ENCODE data around the gene MINDY4.

The MINDY4 gene

DNA sequence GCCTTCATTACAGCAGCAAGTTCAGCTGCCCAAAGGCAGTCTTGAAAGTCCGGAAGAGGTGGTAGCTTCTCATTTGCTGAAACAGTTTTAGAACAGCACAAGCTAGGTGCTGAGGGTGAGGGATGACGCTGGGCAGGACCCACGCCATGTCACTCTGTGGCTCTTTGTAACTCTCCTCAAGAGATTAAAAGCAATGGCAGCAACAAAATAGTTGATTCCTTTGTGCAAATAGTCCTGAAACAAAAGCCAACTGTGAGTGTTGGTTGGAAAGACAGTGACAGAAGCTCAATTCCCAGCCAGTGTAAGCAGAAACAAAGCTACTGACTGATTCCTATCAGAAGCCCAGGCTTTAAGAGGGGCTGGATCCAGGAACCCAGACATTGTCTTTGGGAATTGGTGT is 92.9 kb downstream of the MINDY4 start:
- Histone ChIP-seq H3K27me3 (replicated peaks) (no peaks in the 10 kb centered on the region), H3K27ac (no peak overlapping the region), H3K4me3 (ENCODE audit: low read depth, low read length) (no peak overlapping the region), H3K36me3 (replicated peaks) (no peaks in the 10 kb centered on the region)
- no peak for DNase-seq
- in situ Hi-C loops (cut with HindIII; ENCODE audit: low pct_ligation_motif_present, low sequenced_read_pairs) = no loop called here
- TF ChIP-seq, protein P1, sequence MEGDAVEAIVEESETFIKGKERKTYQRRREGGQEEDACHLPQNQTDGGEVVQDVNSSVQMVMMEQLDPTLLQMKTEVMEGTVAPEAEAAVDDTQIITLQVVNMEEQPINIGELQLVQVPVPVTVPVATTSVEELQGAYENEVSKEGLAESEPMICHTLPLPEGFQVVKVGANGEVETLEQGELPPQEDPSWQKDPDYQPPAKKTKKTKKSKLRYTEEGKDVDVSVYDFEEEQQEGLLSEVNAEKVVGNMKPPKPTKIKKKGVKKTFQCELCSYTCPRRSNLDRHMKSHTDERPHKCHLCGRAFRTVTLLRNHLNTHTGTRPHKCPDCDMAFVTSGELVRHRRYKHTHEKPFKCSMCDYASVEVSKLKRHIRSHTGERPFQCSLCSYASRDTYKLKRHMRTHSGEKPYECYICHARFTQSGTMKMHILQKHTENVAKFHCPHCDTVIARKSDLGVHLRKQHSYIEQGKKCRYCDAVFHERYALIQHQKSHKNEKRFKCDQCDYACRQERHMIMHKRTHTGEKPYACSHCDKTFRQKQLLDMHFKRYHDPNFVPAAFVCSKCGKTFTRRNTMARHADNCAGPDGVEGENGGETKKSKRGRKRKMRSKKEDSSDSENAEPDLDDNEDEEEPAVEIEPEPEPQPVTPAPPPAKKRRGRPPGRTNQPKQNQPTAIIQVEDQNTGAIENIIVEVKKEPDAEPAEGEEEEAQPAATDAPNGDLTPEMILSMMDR (IDR thresholded peaks at IDR 0.05; ENCODE audit: low read depth, low read length, missing control alignments) = no peak

DNA sequence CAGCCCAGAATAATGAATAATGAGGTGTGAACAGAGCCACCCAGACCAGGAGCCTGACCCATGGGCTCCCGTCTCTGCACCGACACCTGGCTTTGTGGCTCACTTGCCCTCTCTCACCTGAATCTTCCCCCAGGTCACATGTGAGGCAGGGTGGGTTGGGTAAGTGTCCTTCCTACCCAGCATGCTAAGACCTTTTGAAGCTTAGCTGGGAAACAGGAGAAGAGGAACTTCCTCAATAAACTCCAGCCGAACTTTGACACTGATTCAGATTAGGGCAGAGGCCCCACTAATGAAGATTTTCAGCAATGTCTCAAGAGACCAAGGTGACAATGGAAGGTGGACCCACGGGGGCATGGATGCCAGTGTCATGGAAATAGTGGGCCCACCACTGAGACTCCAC is 93.9 kb downstream of the MINDY4 start:
- in situ Hi-C loops (cut with HindIII; ENCODE audit: low pct_ligation_motif_present, low sequenced_read_pairs) = no loop called here
- no peak overlapping the region for H3K4me3 ChIP-seq (ENCODE audit: low read depth, low read length)
- no peaks in the 10 kb centered on the region for H3K36me3 ChIP-seq (replicated peaks)
- DNase-seq = no peak
- H3K27ac ChIP-seq = no peak overlapping the region
- H3K27me3 ChIP-seq (replicated peaks) = no peaks in the 10 kb centered on the region
- TF ChIP-seq, protein P1 (IDR thresholded peaks at IDR 0.05; ENCODE audit: low read depth, low read length, missing control alignments) = no peak

DNA sequence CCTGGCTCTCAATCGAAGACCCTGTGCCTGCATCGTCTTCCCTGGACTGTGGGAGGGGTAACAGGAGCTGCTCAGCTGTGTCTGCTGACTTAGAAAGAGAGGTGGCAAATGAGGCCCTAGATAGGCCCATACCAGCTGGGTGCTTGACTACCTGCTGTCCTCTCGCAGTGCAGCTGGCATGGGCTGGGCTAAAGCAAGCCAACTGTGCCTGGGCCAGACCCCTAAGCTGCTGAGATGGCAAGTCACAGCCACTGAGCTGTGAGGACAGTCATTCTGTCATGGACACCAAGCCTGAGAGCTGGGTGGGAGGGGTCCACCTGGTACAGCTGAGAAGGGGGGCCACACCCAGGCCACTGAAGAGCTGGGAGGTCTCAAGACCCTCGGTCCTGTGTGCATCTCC is 94.6 kb downstream of the MINDY4 start:
- no peak overlapping the region for H3K4me3 ChIP-seq (ENCODE audit: low read depth, low read length)

DNA sequence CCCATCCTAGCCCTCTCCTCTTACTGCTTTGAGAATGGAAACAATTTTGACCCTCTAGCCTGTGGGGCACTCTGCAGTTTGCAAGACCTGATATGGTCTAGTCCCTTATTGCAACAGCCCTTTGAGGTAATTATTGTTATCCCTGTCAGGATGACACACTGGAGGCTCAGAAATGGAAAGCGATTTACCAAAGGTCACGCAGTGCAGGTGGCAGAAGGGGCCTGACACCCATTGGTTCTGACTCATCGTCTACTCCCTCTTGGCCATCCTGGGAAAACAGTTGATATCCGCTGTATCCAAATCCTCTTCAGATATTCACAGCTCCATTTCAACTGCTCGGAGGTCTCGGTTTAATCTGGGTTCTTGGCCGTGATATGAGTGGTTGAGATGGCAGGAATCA is 95.7 kb downstream of the MINDY4 start:
- in situ Hi-C loops (cut with HindIII; ENCODE audit: low pct_ligation_motif_present, low sequenced_read_pairs) = no loop called here
- no peak overlapping the region for H3K27ac ChIP-seq
- no peak for DNase-seq
- H3K4me3 ChIP-seq (ENCODE audit: low read depth, low read length) = no peak overlapping the region
- TF ChIP-seq, protein P1 (IDR thresholded peaks at IDR 0.05; ENCODE audit: low read depth, low read length, missing control alignments) = no peak
- no peaks in the 10 kb centered on the region for H3K36me3 ChIP-seq (replicated peaks)
- no peaks in the 10 kb centered on the region for H3K27me3 ChIP-seq (replicated peaks)

More for the DNA sequence above, 94.6 kb downstream of the MINDY4 start:
- Histone ChIP-seq H3K27me3 (replicated peaks) (no peaks in the 10 kb centered on the region), H3K27ac (no peak overlapping the region), H3K36me3 (replicated peaks) (no peaks in the 10 kb centered on the region)
- TF ChIP-seq, protein P1 (IDR thresholded peaks at IDR 0.05; ENCODE audit: low read depth, low read length, missing control alignments) = no peak
- in situ Hi-C loops (cut with HindIII; ENCODE audit: low pct_ligation_motif_present, low sequenced_read_pairs) = no loop called here
- no peak for DNase-seq

DNA sequence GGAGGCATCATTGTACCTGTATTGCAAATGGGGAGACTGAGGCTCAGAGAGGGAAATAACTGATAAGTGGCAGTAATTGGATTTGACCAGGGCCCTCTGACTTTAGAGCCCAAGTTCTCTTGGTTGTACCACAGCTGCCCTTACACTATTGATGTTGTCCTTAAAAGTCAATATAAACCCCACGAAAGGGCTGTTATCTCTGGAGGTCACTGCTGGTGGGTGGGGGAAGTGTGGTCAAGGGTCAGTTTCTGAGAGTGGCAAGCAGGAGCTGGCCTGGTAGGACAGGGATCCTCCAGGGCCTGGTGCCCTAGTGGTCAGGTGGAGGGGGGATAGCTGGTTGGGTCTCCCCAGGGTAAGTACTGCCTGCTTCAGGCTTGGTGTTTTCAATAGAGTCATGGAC is 96.3 kb downstream of the MINDY4 start:
- TF ChIP-seq, protein P1 (IDR thresholded peaks at IDR 0.05; ENCODE audit: low read depth, low read length, missing control alignments) = no peak
- in situ Hi-C loops (cut with HindIII; ENCODE audit: low pct_ligation_motif_present, low sequenced_read_pairs) = no loop called here
- Histone ChIP-seq H3K27ac (no peak overlapping the region), H3K36me3 (replicated peaks) (no peaks in the 10 kb centered on the region), H3K27me3 (replicated peaks) (no peaks in the 10 kb centered on the region), H3K4me3 (ENCODE audit: low read depth, low read length) (no peak overlapping the region)
- DNase-seq = no peak

DNA sequence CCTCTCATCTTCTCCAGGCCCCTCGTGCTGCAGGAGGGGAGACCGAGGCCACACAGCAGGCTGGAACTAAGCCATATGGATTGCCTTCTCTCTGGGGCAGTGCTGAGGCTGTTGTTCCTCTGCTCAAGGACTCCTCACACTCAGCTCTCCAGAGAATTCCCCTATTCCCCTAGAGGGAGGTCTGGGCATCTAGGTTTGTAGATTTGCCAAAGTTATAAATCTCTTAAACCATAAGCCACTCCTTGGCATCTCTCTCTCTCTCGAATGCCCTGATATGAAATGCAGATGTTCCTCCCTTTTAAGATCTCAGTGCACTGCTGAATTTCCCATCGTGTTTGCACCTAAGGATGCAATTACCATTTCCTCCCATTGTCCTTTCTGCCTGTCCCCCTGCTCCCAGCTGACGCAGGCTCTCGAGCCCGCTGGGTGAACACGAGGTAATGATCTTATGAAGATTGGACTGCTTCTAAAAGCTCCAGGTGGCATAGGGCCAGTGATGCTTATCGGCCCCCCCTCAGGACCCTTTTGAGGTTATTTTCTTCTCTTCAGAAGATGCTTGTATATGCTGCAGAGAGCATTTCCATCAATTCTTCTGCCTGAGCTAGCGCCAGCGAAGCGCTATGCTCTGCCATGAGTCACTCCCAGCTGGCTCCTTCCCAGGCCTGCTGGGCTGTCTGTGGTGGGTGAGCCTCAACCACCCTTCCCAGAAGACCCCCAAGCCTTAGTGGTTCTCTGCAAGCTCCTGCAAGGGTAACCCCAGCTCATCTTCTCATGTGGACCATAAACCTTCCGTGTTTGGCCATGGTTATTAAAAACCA is 98.8 kb downstream of the MINDY4 start:
- in situ Hi-C loops (cut with HindIII; ENCODE audit: low pct_ligation_motif_present, low sequenced_read_pairs) = no loop called here
- no peak overlapping the region for H3K27ac ChIP-seq
- H3K36me3 ChIP-seq (replicated peaks) = no peaks in the 10 kb centered on the region

More for the DNA sequence above, 98.8 kb downstream of the MINDY4 start:
- H3K27me3 ChIP-seq (replicated peaks) = no peaks in the 10 kb centered on the region
- DNase-seq = no peak
- H3K4me3 ChIP-seq (ENCODE audit: low read depth, low read length) = no peak overlapping the region
- TF ChIP-seq, protein P1 (IDR thresholded peaks at IDR 0.05; ENCODE audit: low read depth, low read length, missing control alignments) = no peak
